GM20431 (cell line): ENCODE data around the gene C5orf58.

Source experiments
- in situ Hi-C: fragments of 300-500 bp; cut with MseI, MboI; formaldehyde crosslinking; loops from one replicate; pipeline ENCODE4 v1.15.0; 2020; ENCODE audit warnings: low sequenced_read_pairs; ENCODE audit not compliant: unreplicated experiment

The C5orf58 gene

DNA sequence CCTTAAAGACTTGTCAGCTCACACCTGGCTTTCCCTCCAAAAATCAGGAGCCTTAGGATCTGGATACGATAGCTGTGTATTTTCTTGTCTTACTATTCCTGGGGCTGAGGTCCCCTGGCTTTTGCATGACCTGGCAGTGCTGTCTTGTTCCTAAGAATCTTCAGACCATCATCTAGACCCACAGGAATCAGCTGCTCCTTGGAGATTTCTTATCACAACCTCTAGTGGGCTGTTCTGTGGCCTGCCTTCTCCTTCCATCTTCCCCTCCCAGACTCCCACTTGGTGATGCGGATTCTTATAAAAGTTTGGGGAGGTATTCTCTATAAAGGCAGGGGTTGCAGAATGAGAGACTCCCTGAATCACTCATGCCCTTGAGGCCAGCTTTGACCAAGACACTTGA, 43.4 kb downstream of the C5orf58 start:
- in situ Hi-C loops, result no loop called here

DNA sequence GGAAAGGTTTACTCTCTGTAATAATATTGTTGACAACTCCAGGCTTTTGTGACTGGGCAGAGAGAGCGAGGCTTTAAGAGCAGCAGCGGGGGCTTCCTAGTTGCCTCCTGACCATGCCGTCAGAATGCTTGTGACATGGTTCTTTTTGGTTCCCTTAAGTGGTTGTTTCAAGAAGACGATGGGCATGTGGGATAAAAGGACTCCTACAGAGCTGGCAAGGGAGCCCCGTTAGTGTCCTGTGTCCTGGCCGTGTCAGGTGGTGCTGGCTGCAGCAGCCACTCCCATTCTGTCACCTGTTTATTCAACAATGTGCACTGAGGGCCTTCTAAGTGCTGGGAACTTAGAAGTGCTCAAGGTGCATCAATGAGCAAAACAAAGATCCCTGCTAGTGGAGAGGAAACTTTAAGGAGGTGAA, 45.1 kb downstream of the C5orf58 start:
- in situ Hi-C loops, result no loop called here

- in situ Hi-C loops, result no loop called here
Measured at GRCh38 chr5:170278611-170279458, 46.0 kb downstream of the C5orf58 start.

DNA sequence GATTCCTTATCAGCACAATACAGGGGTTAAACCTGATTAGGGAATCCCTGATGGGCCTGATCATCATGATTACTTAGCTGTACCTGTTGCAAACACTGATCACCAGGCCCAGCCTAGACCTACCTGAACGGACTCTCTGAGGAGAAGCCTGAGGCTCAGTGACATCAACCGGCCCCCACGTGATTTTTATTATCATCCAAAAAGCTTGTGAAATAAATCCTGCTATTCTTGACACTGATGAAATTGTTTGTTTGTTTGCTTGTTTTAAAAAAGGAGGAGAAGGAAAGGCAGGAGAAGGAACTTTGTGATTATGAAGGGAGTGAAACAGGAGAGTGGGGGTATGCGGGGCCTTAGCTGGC, 46.7 kb downstream of the C5orf58 start:
- in situ Hi-C loops, result no loop called here

DNA sequence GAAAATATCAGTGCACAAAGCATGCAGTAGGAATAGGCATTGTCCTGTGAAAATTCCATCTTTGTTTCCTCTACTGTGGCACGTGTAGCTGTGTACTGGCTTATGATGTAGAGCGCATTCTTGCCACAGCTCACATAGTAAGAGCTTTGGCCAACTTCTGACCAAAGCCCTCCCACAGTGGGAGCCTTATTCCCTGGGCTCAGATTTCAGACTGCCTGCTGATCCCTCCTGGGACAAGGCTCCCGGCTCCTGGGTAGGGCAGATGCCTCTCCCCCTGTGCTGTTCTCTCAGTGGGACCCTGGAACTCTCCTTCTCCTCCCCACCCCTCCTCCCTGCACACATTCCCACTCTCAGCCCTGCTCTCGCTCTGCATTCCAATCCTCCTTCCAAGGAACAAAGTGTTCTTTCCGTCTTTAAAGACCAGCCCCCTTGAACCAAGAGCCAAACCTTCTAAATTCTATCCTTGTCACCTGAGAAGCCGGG, 47.3 kb downstream of the C5orf58 start:
- in situ Hi-C loops, result no loop called here

DNA sequence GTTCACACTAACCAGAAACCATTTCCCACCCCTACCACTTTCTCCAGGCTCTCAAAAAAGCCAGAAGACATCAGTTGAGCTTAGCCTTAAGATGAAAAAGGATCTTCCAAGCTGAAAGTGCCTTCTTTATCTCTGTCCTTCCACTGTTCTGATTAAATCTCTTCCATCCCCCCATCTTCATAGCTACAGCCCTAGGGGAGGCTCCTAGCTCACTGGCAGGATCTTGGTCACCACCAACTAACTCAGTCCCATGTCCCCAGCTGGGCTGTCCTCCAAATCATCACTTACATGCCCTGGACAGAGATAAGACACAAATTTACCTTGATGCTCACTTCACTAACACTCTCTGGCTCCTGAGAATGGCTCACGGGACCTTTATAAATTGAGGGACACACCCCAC, 50.5 kb downstream of the C5orf58 start:
- in situ Hi-C loops, result no loop called here

DNA sequence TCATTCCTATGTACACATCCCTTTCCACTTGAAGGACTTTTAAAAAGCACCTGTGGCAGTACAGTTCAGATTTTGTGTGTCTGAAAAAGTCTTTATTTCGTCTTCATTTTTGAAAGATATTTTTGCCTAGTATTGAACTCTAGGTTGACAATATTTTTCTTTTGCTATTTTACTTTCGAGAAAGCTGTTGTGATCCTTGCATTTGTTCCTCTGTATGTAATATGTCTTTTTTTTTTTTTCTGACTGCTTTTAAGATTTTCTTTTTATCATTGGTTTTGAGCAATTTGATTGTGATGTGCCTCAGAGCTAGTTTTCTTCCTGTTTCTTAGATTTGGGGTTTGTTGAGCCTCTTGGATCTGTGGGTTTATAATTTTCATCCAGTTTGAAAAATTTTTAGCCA, 51.4 kb downstream of the C5orf58 start:
- in situ Hi-C loops, result no loop called here

DNA sequence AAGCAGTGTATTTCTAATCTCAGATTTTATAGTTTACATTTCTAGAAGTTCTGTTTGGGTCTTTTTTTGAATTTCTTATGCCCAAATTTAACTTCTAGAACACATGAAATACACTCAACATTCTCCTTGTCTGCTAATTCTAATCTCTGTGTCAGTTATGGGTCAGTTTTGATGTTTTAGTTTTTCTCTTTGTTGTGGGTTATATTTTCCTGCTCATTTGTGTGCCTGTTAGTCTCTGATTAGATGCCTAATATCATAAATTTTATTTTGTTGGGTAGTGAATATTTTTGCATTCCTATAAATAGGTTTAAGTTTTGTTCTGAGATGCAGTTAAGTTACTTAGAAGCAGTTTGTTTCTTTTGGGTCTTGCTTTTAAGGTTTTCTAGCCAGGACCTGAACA, 52.4 kb downstream of the C5orf58 start:
- in situ Hi-C loops, result no loop called here

DNA sequence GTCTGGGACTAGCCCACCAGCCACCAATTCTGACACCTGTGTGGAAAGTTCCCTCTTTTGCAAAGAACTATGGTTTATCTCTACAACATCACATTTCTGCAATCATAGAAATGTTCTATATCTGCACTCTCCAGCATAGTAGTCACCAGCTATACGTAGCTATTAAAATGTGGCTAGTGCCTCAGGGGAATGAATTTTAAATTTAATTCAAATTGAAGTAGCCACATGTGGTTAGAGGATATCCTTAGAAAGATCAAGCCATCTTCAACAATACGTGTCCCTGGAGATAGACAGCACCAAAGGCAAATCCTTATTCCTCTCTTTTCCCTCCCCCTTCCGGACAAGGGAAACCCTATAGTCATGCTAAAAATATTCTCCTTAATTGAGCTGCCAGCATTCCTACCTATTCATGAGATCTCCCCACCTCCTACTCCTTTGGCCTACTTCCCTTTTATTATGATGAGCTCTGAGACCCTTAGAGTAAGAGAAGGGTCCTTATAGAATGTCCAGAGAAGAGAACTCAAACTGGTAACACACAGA, 53.7 kb downstream of the C5orf58 start:
- in situ Hi-C loops, result no loop called here

- in situ Hi-C loops, result no loop called here
Measured at GRCh38 chr5:170287532-170287931, 54.7 kb downstream of the C5orf58 start.

DNA sequence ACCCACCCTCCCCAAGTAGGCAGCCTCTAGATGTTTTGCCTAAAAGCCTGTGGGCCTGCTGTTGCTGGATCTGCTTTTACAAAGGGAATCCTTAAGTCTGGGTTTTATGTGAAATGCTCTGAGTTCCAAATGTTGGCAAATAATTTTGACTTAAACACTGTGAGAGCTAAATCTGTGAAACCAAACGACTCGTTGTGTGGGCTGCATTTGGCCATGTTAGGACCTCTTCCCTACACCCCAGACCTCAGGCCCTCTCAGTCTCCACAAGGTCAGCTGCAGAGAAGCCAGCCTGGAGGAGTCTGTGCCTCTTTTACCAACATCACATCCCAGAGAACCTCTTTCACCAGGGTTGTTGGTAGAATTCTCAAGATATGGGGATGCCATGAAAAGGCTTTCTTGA, 55.4 kb downstream of the C5orf58 start:
- in situ Hi-C loops, result no loop called here

GRCh38 chr5:170288551-170288950, 55.8 kb downstream of the C5orf58 start:
- in situ Hi-C loops, result no loop called here

DNA sequence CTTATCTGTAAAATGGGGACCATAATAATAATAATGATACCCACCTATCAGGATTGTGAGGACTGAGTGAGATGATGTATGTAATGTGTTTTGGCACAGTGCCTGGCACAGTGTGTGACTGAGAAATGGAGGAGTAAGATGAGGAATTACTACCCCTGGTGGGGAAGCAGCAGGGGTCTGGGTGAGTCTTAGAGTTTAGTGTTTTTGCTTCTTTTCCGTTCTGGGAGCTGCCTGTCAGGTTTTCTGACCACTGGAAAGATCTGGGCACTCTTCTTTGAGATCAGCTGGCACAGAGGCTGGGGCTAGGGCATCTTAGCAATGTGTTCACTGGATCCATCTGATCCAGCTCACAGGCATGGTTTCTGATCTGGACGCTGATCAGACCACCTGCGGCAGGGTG, 56.3 kb downstream of the C5orf58 start:
- in situ Hi-C loops, result no loop called here

- in situ Hi-C loops, result no loop called here
Measured at GRCh38 chr5:170289764-170290163, 57.0 kb downstream of the C5orf58 start.

DNA sequence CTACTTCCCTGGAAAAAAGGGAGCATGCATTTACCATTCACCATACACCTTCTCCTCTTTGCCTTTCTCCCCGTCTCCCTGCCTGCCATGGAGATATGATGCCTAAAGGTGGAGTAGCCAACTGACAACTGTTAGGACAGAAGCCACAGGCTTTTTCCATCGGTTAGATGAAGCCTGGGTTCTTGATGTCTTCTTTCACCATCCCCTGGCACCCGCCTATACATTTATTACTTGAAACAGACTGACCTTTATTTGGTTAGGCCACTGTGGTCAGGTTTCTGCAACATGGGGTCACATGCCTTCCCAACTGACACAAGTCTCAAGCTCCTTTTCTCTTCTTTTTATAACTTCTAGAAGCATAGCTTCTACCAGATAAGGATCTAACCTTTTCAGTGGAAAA, 57.7 kb downstream of the C5orf58 start:
- in situ Hi-C loops, result no loop called here

DNA sequence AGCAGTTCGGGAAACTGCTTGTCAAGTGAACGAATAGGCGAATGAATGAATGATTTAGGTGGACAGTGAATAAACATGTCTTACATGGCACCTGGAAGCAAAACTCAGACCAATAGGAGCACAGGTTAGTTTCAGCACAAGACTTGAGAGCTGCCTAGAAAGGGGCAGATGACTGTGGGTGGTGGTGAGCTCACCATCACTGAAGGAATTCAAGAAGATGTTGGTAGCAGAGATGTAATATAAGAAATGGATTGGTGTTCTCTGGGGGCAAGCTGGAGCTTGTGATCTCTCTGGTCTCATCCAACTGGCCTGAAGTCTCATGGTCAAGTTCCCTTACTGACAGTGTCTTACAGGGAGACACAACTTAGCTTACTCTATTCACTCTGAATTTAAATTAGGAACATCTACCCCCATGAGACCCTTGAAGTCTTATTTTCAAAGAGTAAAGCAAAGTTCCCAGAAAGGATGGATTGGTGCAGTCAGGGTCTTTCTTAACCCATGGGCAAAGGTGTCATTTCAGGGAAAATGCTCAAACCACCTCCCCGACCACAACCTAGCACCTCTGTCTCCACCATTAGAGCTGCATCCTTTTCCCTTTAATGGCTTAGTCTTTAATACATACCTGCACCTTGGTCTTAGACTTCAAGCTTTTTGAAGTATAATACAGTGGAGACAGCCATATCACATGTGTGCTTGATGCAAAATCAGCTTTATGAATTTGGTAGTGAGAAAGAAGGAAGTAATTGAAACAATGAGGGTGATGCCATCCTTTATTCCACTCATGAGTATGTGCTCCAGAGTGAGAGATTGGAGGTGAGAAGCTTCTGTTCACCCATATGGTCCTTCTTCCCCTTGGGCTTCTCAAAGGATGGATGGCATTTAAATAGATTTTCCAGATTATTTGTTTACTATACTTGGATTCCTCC, 59.7 kb downstream of the C5orf58 start:
- in situ Hi-C loops, result no loop called here

- in situ Hi-C loops, result no loop called here
Measured at GRCh38 chr5:170293273-170293672, 60.5 kb downstream of the C5orf58 start.

- in situ Hi-C loops, result no loop called here
Measured at GRCh38 chr5:170294057-170294456, 61.3 kb downstream of the C5orf58 start.

DNA sequence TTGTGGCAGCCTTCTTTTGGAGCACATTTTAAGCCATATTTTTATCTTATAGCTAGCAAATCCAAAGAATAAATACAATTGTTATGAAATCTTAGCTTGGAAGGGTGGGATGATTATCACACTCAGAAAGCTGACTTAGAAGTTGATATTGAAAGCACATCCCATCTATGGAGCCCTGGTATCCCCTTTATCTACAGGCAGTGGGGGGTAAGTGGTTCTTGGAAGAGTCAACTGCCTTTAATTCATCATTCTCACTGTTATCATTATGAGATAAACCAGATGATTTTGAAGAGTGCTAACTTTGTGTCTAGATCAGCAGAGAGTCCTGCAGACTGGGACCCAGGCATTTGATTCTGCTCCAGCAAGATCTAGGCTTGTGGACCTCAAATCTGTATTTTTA, 61.8 kb downstream of the C5orf58 start:
- in situ Hi-C loops, result no loop called here
